Forelimb muscle (tissue), 1 donor: ENCODE results near the gene ATP11A. TPM values are rescaled to one million over a fixed set of nuclear protein-coding genes. Genes with fewer than 3 reads are reported as not detected.
"Not testable (repeated sequence)": the region's sequence is repeated elsewhere in the genome, so short reads cannot be mapped to it uniquely, and the experiment has no call there.

Experiments used
- DNase-seq: peaks from one replicate; pipeline ENCODE4 v3.0.0-alpha.2; 2013; ENCODE audit warnings: low read depth
- polyA plus RNA-seq: library from polyadenylated mRNA; unstranded; fragments of 120-200 nt; gene quantifications from one replicate; pipeline ENCODE4 v1.2.1, GENCODE V29; 2013; ENCODE audit not compliant: insufficient read length

The ATP11A gene
- polyA plus RNA-seq, 1 donor, result 22.0 TPM

GRCh38 chr13:112670864-112671263 lies 19.0 kb upstream of the ATP11A start:
- DNase-seq, result no peak

DNA sequence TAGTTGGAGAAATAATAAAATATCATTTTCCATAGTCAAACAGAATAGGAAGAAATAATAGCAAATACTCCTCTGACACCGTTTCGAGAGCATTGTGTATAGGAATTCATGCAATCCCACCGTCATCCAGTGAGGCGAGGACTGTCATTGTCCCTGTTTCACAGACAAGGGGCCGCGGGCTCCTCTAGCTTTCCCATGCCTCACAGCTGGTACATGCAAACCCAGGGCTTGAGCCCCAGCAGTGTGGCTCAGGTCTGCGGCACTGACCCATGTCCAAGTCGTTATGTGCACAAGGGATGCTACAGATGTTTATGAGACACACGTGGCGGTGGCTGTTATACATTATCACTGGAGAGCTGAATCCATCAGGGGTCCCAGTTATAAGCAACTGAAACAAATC lies 18.5 kb upstream of the ATP11A start:
- DNase-seq, result no peak

DNA sequence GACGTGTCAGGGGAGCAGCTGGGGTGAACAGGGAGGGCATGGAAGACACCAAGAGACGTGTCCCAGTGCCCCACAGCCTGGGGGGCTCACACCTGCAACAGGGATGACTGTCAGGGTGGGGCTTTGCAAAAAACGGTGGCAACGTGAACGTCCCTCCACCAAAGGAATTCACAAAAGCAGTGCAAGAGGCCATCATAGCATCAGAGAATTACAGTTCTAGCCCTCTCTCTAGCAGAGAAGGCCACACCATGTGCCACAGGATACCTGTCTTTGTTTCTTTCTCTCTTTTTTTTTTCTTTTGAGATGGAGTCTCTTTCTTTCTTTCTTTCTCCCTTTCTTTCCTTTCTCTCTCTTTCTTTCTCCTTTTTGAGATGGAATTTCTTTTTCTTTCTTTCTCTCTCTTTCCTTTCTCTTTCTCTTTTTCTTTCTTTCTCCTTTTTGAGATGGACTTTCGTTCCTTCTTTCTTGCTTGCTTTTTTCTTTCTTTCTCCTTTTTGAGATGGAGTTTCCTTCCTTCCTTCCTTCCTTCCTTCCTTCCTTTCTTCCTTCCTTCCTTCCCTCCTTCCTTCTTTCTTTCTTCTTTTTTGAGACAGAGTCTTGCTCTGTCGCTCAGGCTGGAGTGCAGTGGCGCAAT lies 17.1 kb upstream of the ATP11A start:
- no peak for DNase-seq

DNA sequence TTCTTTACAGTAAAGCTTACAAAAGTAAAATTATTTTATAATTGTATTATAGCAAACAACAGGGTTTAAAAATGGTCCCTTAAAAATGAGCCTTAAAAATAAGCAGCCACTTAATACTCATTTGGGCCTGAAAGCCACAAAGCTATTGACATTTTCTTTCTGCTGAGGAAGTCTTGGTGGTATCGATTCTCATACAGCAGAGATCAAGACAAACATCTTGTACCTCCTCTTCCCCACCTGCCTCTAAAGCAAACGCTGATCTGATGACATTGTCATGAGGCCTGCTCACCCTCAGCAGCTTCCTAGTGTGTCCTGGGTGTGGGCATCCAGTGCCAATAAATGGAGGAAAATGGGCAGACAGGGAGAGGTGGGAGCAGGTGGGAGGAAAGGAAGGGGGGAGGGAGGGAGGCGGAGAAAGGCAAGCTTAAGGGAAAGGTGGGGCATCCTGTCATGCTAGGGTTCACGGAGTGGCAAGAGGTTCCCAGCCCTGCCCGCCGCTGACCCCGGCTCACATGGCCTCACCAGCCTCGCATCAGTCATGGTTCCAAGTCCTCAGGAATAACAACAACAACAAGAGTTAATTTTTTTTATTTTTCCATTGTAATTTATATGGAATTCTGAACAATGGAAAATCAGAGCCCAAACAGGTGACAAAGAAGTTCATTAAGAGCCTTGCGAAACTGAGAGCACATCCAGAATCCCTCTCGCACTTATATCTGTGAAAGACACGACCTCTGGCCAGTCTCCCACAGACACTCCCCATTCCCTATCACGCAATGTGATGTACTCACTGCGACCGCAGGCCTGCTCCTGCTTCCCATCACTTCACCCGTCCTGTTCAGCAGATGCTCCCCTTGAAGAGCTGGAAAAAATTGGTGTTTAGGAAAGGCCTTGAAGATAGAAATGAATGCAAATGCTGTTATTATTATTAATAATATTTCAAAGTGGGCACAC lies 15.1 kb upstream of the ATP11A start:
- no peak for DNase-seq

DNA sequence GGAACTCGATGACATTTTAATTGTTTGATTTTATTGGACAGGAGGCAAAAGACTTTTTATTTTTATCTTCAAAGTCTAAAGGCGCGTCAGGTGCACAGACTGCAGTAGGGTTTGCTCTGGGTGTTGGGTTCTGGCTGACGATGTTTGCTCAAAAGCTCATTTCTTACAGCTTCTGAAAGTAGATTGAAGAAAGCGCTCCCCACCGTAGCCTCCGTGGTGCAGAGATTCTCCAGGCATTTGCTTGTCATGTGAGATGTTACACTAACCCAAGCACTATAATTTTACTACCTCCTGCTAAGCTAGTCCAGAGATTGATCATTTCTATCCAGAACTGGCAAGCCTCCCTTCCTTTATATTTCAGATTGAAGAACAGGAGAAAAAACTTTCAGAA lies 14.5 kb upstream of the ATP11A start:
- DNase-seq, result no peak

DNA sequence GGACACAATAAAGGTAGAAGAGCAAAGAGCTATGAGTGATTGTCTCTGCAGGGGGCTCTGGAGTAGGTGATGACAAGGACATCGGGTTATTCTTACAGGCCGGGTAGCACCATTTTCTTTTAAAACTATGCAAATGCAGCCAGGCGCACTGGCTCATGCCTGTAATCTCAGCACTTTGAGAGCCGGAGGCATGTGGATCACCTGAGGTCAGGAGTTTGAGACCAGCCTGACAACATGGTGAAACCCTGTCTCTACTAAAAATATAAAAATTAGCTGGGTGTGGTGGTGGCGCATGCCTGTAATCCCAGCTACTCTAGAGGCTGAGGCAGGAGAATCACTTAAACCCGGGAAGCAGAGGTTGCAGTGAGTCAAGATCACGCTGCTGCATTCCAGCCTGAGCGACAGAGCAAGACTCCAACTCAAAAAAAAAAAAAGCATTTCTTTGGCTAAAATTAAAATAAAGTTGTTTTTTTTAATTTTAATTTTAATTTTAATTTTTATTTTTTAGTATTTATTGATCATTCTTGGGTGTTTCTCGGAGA lies 12.3 kb upstream of the ATP11A start:
- not testable (repeated sequence) for DNase-seq

GRCh38 chr13:112679381-112679780 lies 10.5 kb upstream of the ATP11A start:
- DNase-seq, result no peak

- DNase-seq, result no peak
Measured at GRCh38 chr13:112679932-112680677, 9.7 kb upstream of the ATP11A start.

DNA sequence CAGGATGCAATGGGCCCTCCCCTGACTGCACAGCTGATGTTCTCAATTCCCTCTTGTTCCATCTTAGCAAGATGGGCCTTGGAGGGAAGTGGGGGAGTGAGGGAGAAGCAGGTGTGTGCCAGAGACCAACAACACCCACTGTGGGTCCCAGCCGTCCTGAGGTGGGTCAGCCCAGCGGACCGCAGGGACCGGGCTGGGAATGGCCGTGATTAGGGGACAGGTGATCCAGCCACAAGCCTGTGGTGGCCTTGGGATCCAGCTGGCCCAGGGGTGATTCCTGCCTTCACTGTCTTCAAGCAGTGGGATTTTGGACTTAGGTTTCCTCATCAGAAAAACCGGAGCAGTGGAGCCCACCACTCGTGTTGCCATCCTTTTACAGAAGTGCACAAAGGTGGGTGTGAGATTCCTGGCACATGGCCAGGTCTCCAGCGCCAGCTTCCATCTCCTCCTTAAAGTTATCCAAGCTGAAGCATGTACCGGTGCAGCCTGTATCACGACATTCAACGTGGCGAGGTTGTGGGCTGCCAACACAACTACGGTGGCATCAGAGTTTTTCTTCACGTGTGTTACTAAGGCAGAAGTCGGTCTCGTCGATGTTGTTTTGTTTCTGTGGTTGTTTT lies 9.0 kb upstream of the ATP11A start:
- no peak for DNase-seq

- no peak for DNase-seq
Measured at GRCh38 chr13:112683581-112683980, 6.3 kb upstream of the ATP11A start.

- no peak for DNase-seq
Measured at GRCh38 chr13:112684071-112684845, 5.6 kb upstream of the ATP11A start.

DNA sequence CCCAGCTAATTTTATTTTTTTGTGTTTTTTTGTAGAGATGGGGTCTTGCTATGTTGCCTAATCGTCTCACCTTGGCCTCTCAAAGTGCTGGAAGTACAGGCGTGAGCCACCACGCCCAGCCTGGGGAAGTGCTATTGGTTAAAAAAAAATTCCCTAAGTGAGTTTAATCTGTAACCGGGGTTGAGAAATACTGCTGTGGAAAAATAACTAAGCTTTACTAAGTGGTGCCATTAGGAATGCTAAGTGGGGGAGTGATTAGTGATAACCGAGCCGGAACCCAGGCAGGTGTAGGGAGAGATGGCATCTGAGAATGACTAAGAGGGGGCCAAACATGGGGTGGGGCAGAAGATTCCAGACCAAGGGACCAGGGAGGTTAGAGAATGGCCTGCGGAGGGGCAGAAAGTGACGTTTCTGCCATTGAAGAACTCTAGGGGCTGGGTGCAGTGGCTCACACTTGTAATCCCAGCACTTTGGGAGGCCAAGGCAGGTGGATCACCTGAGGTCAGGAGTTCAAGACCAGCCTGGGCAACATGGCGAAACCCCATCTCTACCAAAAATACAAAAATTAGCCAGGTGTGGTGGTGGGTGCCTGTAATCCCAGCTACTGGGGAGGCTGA lies 4.5 kb upstream of the ATP11A start:
- DNase-seq, result not testable (repeated sequence)

DNA sequence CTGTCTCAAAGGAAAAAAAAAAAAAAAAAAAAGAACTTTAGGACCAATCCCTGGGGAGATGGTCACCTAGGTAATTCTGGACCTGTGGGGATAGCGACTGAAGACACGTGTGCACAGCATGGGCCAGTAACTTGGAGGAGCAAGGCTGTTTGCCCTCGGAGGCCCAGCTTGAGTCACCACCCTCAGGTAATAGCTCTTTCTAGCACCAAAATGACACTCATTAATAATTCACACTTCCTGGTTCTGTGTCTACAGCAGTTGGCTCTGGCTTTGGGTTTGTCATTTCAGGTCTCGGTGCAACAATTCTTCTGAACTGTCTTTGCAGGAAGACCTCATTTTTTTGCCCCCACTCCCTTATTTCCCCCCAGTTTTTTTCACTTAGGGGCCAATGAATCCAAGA lies 3.9 kb upstream of the ATP11A start:
- no peak for DNase-seq

DNA sequence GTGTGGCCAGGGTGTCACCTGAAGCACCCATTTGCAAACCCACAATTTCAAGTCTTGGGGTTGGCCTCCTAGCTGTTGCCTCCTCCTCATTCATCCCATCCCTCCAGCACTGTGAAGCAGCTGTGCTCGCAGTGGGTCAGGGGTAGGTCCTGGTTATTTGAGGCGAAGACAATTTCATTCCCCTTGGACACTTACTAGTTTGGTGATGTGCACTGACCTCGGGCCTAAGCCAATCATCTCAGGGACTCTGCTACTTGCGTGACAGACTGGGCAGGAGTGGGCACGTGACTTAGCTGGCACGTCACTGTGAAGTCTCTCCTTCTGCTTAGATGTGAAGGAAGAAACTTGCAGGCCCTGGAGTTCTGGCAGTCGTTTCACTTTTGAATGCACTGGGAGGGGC lies 3.5 kb upstream of the ATP11A start:
- no peak for DNase-seq

DNA sequence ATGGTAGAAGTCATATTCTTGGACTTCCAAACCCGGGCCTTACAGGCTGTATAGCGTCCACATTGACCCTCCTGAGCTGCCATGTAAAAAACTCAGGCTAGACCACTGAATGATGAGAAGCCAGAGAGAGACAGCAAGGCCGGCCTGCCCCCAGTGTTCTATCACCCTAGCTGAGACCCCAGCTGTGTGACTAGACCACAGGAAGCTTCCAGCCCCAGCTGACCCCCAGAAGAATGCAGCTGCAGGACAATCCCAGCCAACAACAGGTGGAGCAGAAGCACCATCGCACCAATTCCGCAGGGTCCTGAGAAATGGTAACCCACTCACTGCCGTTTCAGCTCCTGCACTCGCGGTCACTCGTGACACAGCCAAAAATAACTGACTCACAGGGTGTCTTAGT lies 2.9 kb upstream of the ATP11A start:
- no peak for DNase-seq

GRCh38 chr13:112687836-112688559 lies 1.8 kb upstream of the ATP11A start:
- DNase-seq, result no peak

DNA sequence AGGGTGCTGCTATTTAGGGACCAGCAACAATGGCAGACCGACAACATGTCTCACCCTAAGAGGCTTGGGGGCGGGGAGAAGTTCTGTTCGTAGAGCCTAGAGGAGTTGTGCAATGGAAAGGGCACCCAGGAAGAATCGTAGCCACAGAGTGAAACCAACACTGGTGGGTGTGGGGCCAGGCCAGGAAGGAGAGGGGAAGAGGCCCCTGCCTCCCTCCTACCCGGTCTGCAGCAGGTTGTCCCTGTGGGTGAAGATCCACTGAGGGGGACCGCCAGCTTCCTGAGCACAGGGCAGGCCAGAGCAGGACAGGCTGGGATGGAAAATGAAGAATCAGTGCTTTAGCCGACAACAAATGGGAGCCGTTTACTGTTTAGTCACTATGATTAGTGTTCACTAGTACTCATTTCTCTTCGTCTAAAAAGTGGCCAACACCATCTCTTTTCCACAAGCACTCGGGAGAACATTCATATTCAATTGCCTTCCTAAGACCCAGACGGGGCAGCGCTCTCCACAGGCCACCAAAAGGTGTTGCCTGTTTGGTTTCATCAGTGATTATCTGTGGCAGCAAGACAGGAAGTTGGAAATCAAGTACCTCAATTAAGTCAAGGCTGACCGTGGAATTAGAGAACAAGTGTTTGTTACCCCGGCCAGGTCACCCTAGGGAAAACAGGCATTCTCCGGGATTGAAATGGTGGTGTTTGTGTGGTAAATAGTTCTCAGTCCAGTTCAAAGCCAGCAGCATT lies 1.1 kb upstream of the ATP11A start:
- DNase-seq, result no peak

GRCh38 chr13:112690283-112690929 lies 568 bp downstream of the ATP11A start:
- no peak for DNase-seq

- no peak for DNase-seq
Measured at GRCh38 chr13:112692104-112692503, 2.3 kb downstream of the ATP11A start.
